ES-I3 (cell line): Measurements from ENCODE around the gene IMPG2.

ENCODE experiments used
- H3K36me3 ChIP-seq: 2 replicates; pipeline ENCODE4 v1.6.1; 2013; ENCODE audit warnings: mild to moderate bottlenecking, low read length, control low read depth, moderate library complexity; ENCODE audit not compliant: insufficient read depth
- H3K4me1 ChIP-seq: 2 replicates; pipeline ENCODE4 v1.6.1; 2013; ENCODE audit warnings: mild to moderate bottlenecking, control low read depth, low read length; ENCODE audit not compliant: insufficient read depth
- H3K9ac ChIP-seq: 2 replicates; pipeline ENCODE4 v1.6.1; 2013; ENCODE audit warnings: low read depth, mild to moderate bottlenecking, low read length, moderate library complexity
- H3K9me3 ChIP-seq: 2 replicates; pipeline ENCODE4 v1.6.1; 2013; ENCODE audit warnings: mild to moderate bottlenecking, low read length, moderate library complexity; ENCODE audit not compliant: control insufficient read depth, insufficient read depth

The IMPG2 gene

DNA sequence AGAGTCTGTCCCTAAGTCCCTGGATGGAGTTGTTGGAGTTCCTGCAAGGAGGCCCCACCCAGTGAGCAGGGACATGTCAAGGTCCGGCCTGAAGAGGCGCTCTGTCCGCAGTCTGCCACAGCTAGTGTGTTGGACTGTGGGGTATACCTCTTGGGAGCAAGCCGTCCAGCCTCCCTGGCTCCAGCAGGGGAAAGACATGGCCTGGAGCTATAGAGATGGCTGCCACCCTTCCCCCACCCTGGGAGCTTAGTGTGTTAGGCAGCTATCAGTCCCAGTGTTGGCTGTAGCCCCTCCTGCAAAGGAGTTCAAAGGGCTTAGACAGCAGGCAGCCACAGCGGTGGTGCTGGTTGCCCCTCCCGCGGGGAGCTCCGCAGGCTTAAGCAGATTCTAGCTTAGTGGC lies 20.3 kb downstream of the IMPG2 start:
- no peaks in the 10 kb centered on the region for H3K9me3 ChIP-seq

DNA sequence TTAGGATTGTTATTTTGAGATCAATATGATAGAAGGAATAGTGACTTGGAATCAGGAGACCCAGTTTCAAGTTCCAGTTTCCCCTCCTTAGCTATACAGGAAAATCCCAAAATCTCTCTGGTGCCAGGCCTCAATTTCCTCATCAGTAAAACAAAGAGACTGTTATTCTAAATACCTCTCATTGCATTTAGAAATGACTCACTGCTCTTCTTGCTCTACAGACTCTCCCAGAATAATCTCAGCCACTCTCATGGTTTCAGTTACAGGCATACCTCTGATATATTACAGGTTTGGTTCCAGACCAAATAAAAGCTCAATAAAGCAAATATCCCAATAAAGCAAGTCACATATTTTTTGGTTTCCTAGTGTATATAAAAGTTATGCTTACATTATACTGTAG lies 28.3 kb downstream of the IMPG2 start:
- Histone ChIP-seq H3K9ac (no peak overlapping the region), H3K36me3 (no peaks in the 10 kb centered on the region), H3K4me1 (no peaks in the 10 kb centered on the region), H3K9me3 (no peaks in the 10 kb centered on the region)

More for the DNA sequence above, 20.3 kb downstream of the IMPG2 start:
- H3K4me1 ChIP-seq, result no peaks in the 10 kb centered on the region
- H3K9ac ChIP-seq, result no peak overlapping the region
- H3K36me3 ChIP-seq, result no peaks in the 10 kb centered on the region

DNA sequence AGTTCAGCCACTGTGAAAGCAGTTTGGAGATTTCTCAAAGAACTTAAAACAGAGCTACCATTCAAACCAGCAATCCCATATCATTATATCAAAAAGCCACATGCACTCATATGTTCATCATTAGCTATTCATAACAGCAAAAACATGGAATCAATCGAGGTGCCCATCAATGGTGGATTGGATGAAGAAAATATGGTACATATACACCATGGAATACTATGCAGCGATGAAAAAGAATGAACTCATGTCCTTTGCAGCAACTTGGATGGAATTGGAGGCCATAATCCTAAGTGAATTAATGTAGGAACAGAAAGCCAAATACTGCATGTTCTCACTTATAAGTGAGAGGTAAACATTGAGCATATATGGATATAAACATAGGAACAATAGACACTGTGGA lies 32.1 kb downstream of the IMPG2 start:
- Histone ChIP-seq H3K4me1 (no peaks in the 10 kb centered on the region), H3K9ac (no peak overlapping the region), H3K9me3 (no peaks in the 10 kb centered on the region), H3K36me3 (no peaks in the 10 kb centered on the region)

DNA sequence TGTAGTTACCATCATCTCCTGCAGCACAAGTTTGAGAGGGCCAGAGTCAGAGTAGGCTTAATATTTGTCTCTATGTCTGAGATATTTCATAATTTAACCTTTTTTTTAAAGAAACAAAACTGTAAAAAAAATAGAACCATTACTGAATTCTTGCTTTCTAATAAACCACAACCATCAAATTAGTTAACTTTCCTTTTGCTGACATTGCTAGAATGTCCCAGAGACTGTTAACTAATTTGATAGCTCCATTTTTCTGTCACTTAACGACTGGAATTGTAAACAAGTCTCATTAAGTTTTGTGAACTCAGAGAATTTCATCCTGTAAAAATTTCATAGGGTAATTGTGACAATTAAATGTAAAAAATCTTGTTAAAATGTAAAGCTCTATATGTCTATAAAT lies 35.6 kb downstream of the IMPG2 start:
- Histone ChIP-seq H3K9me3 (no peaks in the 10 kb centered on the region), H3K36me3 (no peaks in the 10 kb centered on the region), H3K9ac (no peak overlapping the region), H3K4me1 (no peaks in the 10 kb centered on the region)

DNA sequence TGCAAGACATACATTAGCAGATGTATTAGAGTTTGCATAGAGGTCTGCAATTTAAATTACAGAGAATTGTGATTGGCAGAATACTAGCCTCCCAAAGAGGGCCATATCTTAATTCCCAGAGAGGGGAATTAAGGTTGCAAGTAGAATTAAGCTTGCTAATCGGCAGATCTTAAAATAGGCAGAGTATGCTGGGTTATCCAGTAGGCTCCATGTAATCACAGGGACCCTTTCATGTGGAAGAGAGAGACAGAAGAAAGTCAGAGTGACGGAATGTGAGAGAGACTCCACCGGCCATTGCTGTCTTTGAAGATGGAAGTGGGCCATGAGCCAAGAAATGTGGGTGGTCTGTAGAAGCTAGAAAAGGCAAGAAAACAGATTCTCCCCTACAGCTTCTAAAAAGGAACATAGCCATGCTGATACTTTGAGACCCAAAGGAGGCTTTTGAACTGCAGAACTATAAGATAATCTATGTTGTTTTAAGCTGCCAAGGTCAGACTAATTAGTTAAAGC lies 38.8 kb downstream of the IMPG2 start:
- no peaks in the 10 kb centered on the region for H3K4me1 ChIP-seq
- no peak overlapping the region for H3K9ac ChIP-seq

DNA sequence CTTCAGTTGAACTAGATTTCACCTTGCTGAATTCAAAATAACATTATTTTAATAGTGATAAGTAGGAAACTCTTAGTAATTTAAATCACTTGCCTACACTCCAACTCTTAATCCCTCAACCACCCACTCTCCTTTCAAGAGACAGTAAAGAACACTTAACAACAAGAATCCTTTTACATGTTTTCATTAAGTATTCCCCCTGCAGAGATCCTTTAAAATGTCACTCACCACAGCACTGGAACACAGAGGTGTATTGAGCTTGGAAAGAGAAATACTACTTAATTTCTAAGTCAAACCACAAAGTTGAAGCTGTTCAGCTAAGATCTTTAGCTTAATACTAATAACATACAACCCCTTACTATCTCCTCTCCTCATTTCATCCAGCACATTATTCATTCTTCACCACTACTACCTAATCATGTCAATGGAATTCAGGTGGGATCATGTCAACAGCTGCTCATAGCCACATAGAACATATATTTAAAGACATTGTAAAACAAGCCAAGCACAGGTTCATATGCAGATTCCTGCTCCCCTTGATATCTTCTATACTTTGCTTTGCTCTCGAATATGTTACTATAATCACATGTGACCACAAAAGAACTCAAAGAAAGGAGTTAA lies 40.5 kb downstream of the IMPG2 start:
- no peaks in the 10 kb centered on the region for H3K9me3 ChIP-seq
- no peak overlapping the region for H3K9ac ChIP-seq
- no peaks in the 10 kb centered on the region for H3K36me3 ChIP-seq
- no peaks in the 10 kb centered on the region for H3K4me1 ChIP-seq

More for the DNA sequence above, 38.8 kb downstream of the IMPG2 start:
- Histone ChIP-seq H3K36me3 (no peaks in the 10 kb centered on the region), H3K9me3 (no peaks in the 10 kb centered on the region)

DNA sequence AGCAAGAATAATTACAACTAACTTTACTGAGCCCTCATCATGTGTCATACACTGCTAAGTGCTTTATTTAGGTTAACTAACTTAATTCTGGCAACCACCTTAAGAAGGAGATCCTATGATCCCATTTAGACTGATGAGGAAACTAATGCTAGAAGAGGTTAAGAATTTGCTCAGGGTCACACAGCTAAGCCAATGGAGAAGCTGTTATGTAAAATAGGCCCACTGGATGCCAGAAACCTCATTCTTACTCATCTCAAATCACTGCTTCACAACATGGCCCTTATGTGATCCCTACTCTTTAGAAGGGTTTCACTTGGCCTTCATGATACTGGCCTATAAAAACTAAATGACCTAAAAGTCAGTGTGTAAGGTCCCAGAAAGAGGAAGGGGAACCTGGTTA lies 41.2 kb downstream of the IMPG2 start:
- Histone ChIP-seq H3K9me3 (no peaks in the 10 kb centered on the region), H3K4me1 (no peaks in the 10 kb centered on the region), H3K9ac (no peak overlapping the region), H3K36me3 (no peaks in the 10 kb centered on the region)

DNA sequence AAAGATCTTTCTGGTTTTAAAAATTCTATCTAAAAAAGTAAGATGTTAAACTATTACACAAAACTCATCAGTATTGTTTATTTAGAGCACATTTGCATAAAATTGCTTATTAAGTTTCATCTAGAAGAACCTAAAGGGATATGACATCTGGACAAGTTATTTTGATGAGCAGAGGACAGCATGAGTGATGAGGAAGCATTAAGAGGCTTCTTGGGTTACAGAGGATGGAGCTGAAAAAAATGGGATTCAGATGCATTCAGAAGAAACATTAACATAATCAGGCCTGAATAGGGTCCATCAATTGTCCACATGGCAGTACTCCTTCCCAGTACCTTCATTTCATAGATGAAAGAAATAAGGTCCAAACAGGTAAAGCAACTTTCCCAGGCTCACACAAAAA lies 41.6 kb downstream of the IMPG2 start:
- no peaks in the 10 kb centered on the region for H3K36me3 ChIP-seq
- H3K4me1 ChIP-seq, result no peaks in the 10 kb centered on the region
- H3K9me3 ChIP-seq, result no peaks in the 10 kb centered on the region
- H3K9ac ChIP-seq, result no peak overlapping the region

DNA sequence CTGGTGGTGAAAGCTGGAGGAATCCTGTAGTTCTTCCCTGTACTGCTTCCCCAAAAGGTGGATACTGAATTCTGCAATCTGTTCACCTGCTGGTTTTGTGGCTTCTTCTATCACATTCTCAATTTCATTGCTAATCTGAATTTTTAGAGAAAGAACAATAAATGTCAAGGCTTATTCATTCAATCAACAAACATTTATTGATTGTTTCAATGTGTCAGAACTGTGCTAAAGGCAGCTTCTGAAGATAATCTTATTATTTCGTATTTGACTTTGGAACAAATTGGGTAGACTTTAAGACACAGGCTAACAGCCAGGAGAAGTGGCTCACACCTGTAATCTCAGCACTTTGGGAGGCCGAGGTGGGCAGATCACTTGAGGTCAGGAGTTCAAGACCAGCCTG lies 46.8 kb downstream of the IMPG2 start:
- no peak overlapping the region for H3K9ac ChIP-seq
- no peaks in the 10 kb centered on the region for H3K4me1 ChIP-seq
- H3K36me3 ChIP-seq, result no peaks in the 10 kb centered on the region
- H3K9me3 ChIP-seq, result no peaks in the 10 kb centered on the region

DNA sequence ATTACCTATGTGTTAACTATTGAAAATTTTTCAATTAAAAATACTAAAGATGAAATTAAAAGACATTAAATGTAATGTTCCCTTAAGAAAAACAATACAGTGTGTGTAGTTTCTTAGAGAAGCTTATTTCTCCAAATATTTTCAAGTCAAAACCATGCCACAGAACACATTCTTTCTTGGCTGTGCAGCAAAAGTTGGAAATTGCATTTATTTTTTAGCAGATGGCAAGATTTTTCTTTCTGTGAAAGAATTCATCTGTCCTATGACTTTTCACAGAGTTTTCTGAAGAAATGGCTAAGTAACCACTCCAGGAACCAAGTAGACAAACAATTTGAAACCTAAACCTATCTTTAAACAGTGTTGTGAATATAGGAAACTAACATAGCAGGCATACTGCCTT lies 47.2 kb downstream of the IMPG2 start:
- no peaks in the 10 kb centered on the region for H3K4me1 ChIP-seq
- H3K9me3 ChIP-seq, result no peaks in the 10 kb centered on the region
- no peak overlapping the region for H3K9ac ChIP-seq
- no peaks in the 10 kb centered on the region for H3K36me3 ChIP-seq

DNA sequence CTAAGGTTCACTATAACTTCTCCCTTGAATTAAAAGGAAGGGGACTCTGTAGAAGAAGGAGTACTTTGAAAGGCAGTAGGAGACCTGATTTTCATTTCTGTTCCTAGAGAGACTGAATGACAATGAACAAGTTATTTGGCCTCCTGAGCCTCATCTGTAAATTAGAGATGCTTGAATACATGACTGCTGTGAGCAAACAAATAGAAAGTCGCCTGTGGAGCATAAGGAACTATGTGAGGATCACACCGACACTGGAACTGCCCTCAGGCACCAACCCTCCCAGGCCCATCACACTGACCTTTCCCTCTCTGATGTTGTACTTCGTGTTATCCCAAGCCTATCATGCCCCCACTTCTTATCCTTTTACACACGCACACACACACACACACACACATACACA lies 48.6 kb downstream of the IMPG2 start:
- no peak overlapping the region for H3K9ac ChIP-seq
- no peaks in the 10 kb centered on the region for H3K4me1 ChIP-seq
- no peaks in the 10 kb centered on the region for H3K36me3 ChIP-seq

DNA sequence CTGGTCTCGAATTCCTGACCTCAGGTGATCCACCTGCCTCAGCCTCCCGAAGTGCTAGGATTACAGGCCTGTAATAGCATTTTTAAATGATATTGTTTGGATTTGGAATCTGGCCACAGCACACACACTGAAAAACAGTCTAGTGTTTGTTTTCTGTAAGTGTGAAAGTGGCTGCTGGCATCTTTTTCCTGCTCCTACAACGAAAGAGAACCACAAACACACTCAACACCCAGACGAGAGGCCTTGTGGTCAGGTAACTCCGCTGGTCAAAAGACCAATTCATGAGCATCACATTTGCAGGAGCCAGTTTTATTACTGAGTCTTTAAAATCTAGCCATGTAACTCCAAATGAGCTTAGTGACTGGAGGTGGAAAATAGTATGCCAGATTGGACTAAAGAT lies 50.2 kb downstream of the IMPG2 start:
- no peaks in the 10 kb centered on the region for H3K36me3 ChIP-seq

More for the DNA sequence above, 48.6 kb downstream of the IMPG2 start:
- no peaks in the 10 kb centered on the region for H3K9me3 ChIP-seq

DNA sequence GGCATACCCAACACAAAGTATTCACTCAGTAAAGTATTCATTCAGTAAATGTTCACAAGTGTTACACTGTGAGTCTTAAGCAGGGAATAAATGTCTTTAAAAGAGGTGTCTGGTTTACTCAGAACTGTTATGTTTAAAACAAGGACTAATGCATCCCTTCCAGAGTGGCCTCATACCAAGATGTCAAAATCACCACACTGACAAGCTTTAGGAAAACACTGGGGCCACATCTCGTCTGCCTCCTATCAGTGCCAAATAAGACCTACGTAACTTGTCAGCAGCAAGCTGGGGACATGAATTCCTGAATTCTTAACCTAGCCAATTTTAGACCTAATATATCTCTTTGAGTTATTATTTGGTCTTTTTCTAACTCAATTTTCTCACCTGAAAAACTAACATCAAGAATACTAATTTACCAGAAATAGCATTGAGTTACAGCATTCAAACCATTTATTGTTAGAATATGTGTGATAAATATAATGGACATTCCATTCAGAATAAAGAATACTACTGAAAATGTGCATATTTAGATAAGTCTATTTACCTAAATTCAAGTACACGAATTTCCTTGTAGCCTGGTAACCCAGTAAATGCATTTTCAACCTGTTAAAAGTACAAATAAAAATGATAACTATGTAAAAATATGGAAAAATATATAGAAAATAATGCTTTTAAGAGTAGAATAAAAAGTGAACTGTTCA lies 51.3 kb downstream of the IMPG2 start:
- no peaks in the 10 kb centered on the region for H3K36me3 ChIP-seq
- no peaks in the 10 kb centered on the region for H3K9me3 ChIP-seq
- no peak overlapping the region for H3K9ac ChIP-seq
- no peaks in the 10 kb centered on the region for H3K4me1 ChIP-seq

More for the DNA sequence above, 50.2 kb downstream of the IMPG2 start:
- Histone ChIP-seq H3K9ac (no peak overlapping the region), H3K9me3 (no peaks in the 10 kb centered on the region), H3K4me1 (no peaks in the 10 kb centered on the region)

DNA sequence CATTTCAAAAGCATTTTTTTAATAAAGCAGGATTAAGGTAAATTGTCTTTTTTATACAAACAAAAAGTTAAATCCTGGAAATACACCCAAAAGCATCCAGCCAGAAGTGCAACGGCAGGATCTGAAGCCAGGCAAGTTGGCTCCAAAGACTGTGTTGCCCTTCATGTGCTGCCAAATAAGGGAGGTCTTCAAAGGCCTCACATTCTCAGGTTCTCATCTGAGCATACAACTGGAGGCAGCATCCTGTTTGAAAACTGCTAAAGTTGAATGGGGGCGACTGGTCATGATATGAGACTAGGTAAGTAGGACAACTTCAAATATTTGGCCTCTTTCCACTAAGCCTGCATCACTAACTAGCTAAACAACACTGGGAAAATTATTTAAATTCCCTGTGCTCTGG lies 52.2 kb downstream of the IMPG2 start:
- no peaks in the 10 kb centered on the region for H3K4me1 ChIP-seq
- H3K9ac ChIP-seq, result no peak overlapping the region
- H3K36me3 ChIP-seq, result no peaks in the 10 kb centered on the region
- no peaks in the 10 kb centered on the region for H3K9me3 ChIP-seq

DNA sequence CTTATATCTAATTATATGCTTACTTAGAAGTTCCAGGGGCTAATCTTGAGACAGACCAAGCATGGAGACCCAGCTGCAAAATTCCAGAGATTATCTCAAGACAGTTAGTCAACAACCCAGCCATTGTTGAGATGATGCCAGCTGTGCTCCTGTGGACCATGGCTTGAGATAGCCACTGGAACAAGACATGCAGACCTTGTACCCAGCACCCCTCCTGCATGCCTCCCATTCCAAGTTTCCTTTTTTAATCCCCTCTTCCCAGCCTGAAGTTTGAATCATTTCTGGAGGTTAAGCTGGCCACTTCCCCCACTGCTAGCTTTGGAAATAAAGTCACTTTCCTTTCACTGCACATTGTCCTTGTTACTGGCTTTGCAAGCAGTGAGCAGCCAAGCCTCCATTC lies 53.8 kb downstream of the IMPG2 start:
- Histone ChIP-seq H3K9ac (no peak overlapping the region), H3K4me1 (no peaks in the 10 kb centered on the region)

More for the DNA sequence above, 53.8 kb downstream of the IMPG2 start:
- Histone ChIP-seq H3K9me3 (no peaks in the 10 kb centered on the region), H3K36me3 (no peaks in the 10 kb centered on the region)
